22Rv1 (cell line): Measurements from ENCODE around the gene HS1BP3.

Experiments
- H3K27ac ChIP-seq: fragments of 450-650 bp; 2 replicates; pipeline ENCODE4 v1.5.1; 2017
- CTCF ChIP-seq: fragments of 450-650 bp; IDR thresholded peaks from 2 replicates; pipeline ENCODE4 v1.5.1; 2017; ENCODE audit warnings: mild to moderate bottlenecking
- ZFX ChIP-seq: fragments of 450-650 bp; IDR thresholded peaks from 2 replicates; pipeline ENCODE4 v1.6.1; 2017; ENCODE audit warnings: antibody characterized with exemption, borderline replicate concordance

The HS1BP3 gene

GRCh38 chr2:20637147-20637546 is 13.8 kb downstream of the HS1BP3 start:
- H3K27ac ChIP-seq: no peak overlapping the region
- no peak for TF ChIP-seq ZFX
- TF ChIP-seq CTCF: no peak

GRCh38 chr2:20635675-20636584 is 15.0 kb downstream of the HS1BP3 start:
- peak; percentile 90 for TF ChIP-seq CTCF
- TF ChIP-seq ZFX: no peak
- no peak overlapping the region for H3K27ac ChIP-seq

GRCh38 chr2:20635113-20635510 is 15.8 kb downstream of the HS1BP3 start:
- TF ChIP-seq ZFX: no peak
- no peak for TF ChIP-seq CTCF
- H3K27ac ChIP-seq: no peak overlapping the region

- TF ChIP-seq ZFX (no peak), CTCF (no peak)
- H3K27ac ChIP-seq: no peak overlapping the region
Measured at GRCh38 chr2:20634507-20635112, 16.3 kb downstream of the HS1BP3 start.

GRCh38 chr2:20633794-20634506 is 16.9 kb downstream of the HS1BP3 start:
- no peak overlapping the region for H3K27ac ChIP-seq
- TF ChIP-seq ZFX: no peak
- TF ChIP-seq CTCF: no peak

GRCh38 chr2:20633001-20633400 is 17.9 kb downstream of the HS1BP3 start:
- H3K27ac ChIP-seq: no peak overlapping the region

More at GRCh38 chr2:20633001-20633400, 17.9 kb downstream of the HS1BP3 start:
- TF ChIP-seq CTCF (no peak), ZFX (no peak)
